GM12873 (cell line): ENCODE data around the gene POLA1.

Source experiments
- CTCF ChIP-seq: IDR thresholded peaks from 2 replicates; pipeline ENCODE4 v1.5.1; 2012; ENCODE audit warnings: low read depth, mild to moderate bottlenecking, moderate library complexity, low read length, control low read depth; ENCODE audit not compliant: insufficient read depth; ENCODE audit errors: missing control alignments

Gene POLA1

GRCh38 chrX:24796204-24796603, 102.5 kb downstream of the POLA1 start:
- TF ChIP-seq CTCF = no peak

- no peak for TF ChIP-seq CTCF
Measured at GRCh38 chrX:24799078-24799477, 105.4 kb downstream of the POLA1 start.

GRCh38 chrX:24799565-24799964, 105.8 kb downstream of the POLA1 start:
- TF ChIP-seq CTCF = no peak

GRCh38 chrX:24805201-24805600, 111.5 kb downstream of the POLA1 start:
- no peak for TF ChIP-seq CTCF

GRCh38 chrX:24828147-24828546, 134.4 kb downstream of the POLA1 start:
- no peak for TF ChIP-seq CTCF

GRCh38 chrX:24828600-24828999, 134.9 kb downstream of the POLA1 start:
- TF ChIP-seq CTCF = no peak

GRCh38 chrX:24833695-24834094, 140.0 kb downstream of the POLA1 start:
- no peak for TF ChIP-seq CTCF
